GM10266 (cell line): ENCODE data around the gene PPARGC1A.

Source experiments
- DNase-seq: peaks from one replicate; pipeline ENCODE4 v3.0.0; 2012; ENCODE audit errors: extremely low spot score
- CTCF ChIP-seq: IDR thresholded peaks from 2 replicates; pipeline ENCODE4 v1.5.1; 2012; ENCODE audit warnings: mild to moderate bottlenecking, low read depth; ENCODE audit not compliant: control insufficient read depth, insufficient read depth; ENCODE audit errors: missing control alignments

PPARGC1A gene

GRCh38 chr4:23932186-23932585 is 42.3 kb upstream of the PPARGC1A start:
- DNase-seq, result no peak

GRCh38 chr4:23931489-23931830 is 41.6 kb upstream of the PPARGC1A start:
- no peak for TF ChIP-seq CTCF
- no peak for DNase-seq

More at GRCh38 chr4:23932186-23932585, 42.3 kb upstream of the PPARGC1A start:
- TF ChIP-seq CTCF, result no peak

DNA sequence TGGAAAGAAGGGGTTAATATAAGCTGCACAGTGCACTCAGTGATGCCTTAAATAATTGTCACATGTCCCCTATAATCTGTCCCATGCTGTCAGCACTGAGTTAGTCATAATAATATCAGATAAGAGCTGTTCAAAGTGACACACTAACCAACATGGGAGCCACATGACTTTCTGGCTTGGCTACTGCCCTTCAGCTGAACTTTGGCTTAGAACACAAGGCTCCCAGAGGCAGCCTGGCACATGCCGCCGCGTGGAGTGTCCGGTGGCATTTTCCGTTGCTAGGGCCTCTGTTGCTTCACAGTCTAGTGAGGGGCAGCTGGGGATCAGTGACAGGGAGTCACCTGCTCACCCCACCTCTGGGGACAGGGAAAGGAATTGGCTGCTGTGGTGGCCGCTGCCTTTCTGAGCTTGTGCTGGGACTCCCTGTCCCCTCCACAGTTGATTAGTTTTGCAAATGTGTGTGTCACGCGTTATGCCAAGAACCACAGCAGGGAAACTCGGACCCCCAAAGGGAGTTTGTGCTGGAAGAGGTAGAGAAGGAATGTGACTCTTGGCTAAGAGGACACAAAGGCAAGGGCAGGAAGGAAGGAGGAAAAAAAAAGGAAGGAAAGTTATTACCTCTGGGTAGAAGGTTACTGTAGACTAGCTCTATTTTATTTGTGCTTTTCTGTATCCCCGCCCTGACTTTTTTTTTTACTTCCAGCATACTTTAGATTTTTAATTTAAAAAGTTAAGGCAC is 41.1 kb upstream of the PPARGC1A start:
- no peak for TF ChIP-seq CTCF

DNA sequence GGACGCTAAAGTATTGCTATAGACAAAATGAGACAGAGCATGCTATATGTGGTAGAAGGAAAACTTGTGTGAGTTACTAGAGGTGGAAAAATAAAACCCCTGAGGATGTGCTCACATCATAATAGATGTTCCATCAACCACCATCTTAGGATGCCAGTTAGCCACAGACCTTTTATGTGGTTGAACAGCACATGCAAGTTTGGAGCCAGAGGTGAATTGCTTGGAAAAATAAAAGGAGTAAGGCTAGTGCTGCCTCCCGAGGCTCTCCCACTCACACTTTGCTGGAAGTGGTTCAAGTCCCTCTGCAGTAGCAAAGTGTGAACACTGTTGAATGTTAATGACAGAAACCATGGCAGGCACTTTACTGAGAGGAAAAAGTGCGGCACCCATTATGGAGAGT is 39.4 kb upstream of the PPARGC1A start:
- no peak for TF ChIP-seq CTCF
- no peak for DNase-seq

More for the DNA sequence above, 41.1 kb upstream of the PPARGC1A start:
- no peak for DNase-seq

DNA sequence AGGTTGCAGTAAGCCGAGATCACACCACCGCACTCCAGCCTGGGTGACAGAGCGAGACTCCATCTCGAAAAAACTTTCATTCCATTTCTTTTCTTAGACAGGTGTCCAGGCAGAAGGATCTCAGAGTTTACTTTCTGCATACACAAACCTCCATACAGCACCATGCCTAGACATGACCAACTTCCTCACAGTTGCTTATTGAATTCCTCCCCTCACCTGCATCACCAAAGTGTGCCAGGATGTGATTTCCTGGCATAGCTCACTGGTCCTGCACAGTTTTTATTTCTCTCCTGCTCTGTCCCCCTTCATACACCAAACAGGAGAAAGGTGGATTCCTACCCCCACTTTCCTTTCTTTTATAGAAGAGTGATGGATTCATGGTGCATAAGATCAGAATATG is 34.7 kb upstream of the PPARGC1A start:
- no peak for DNase-seq
- no peak for TF ChIP-seq CTCF

GRCh38 chr4:23923840-23924239 is 34.0 kb upstream of the PPARGC1A start:
- no peak for DNase-seq
- TF ChIP-seq CTCF, result no peak

DNA sequence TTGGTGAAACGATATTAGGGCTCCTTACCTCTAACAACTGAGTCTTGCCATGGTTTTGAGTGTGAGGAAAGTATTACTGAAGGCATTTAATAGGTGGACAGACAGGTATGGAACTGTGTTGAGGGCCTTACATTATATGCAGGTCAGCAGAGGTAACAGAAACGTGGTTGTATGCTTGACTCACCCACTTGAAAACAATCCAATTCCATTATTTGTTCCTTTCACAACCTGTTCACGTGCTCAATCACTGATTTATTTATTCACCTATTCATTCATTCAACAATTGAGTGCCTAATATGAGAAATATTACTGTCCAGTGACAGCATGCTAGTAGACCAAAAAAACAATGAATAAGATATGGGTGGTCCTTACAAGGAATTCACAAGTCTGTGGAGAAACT is 33.3 kb upstream of the PPARGC1A start:
- TF ChIP-seq CTCF, result no peak
- no peak for DNase-seq
